Measurements from ENCODE around the gene CHMP1A. TPM values are rescaled to one million over a fixed set of nuclear protein-coding genes. Genes with fewer than 3 reads are reported as not detected.

Gene CHMP1A
- total and polyA plus RNA-seq, 2 experiments from 2014 or later = 97.2 to 111 TPM

GRCh38 chr16:89613954-89614459 lies 43.5 kb downstream of the CHMP1A start:
- Histone ChIP-seq H3K27me3 (replicated peaks; ENCODE audit: insufficient read depth) (0 out of 2 replicates have a peak, but pooled peaks cover 3% of the 10 kb centered on the region), H3K9me2 (ENCODE audit: insufficient read depth) (no peaks in the 10 kb centered on the region), H3K36me3 (ENCODE audit: low read depth) (no peaks in the 10 kb centered on the region), H3K79me2 (ENCODE audit: insufficient read depth) (no peaks in the 10 kb centered on the region), H3K27ac (no peak overlapping the region), H4K20me1 (ENCODE audit: insufficient read depth) (no peaks in the 10 kb centered on the region), H3K9me3 (ENCODE audit: low read depth) (no peaks in the 10 kb centered on the region), H2AFZ (no peak overlapping the region), H3K4me3 (no peak overlapping the region), H3K4me1 (ENCODE audit: insufficient read depth) (no peaks in the 10 kb centered on the region), H3K4me2 (ENCODE audit: unreplicated experiment) (no peak overlapping the region), H3K9ac (no peak overlapping the region), H3F3A (ENCODE audit: insufficient read depth) (no peaks in the 10 kb centered on the region; the same call in 1 of the 2 replicates)
- WGBS, 2 experiments (ENCODE audit: low coverage in 1 of 2, low lambda C conversion rate in 2 of 2, missing lambda C conversion rate in 2 of 2) = 88 to 89% methylated on average over 16 to 22 of the region's 22 CpGs
- no peak for DNase-seq
- TF ChIP-seq EZH2 (IDR thresholded peaks at IDR 0.05; ENCODE audit: insufficient read depth, poor library complexity, severe bottlenecking) (no peak), EZH2phosphoT487 (IDR thresholded peaks at IDR 0.05; ENCODE audit: insufficient read depth, low read depth) (no peak)
- in situ Hi-C loops (cut with MboI) = no loop called here

GRCh38 chr16:89613231-89613953 lies 44.1 kb downstream of the CHMP1A start, which contains the start of gene DPEP1:
Gene DPEP1, plus strand, starts transcription at chr16:89613642. Its CDS starts 16,769 bp downstream, at chr16:89630411.
- Histone ChIP-seq H3K4me3 (no peak within 1 kb of the TSS), H3K9ac (no peak within 1 kb of the TSS), H4K20me1 (ENCODE audit: insufficient read depth) (no peaks in the 10 kb centered on the region), H3K27ac (no peak within 1 kb of the TSS), H3K4me1 (ENCODE audit: insufficient read depth) (no peaks in the 10 kb centered on the region), H3K4me2 (ENCODE audit: unreplicated experiment) (no peak within 1 kb of the TSS), H3K9me3 (ENCODE audit: low read depth) (no peaks in the 10 kb centered on the region), H3K9me2 (ENCODE audit: insufficient read depth) (no peaks in the 10 kb centered on the region), H3K27me3 (replicated peaks; ENCODE audit: insufficient read depth) (0 out of 2 replicates have a peak, but pooled peaks cover 2% of the 10 kb centered on the region), H3K36me3 (ENCODE audit: low read depth) (no peaks in the 10 kb centered on the region), H2AFZ (no peak within 1 kb of the TSS), H3K79me2 (ENCODE audit: insufficient read depth) (no peaks in the 10 kb centered on the region), H3F3A (ENCODE audit: insufficient read depth) (no peaks in the 10 kb centered on the region; the same call in 1 of the 2 replicates)
- no peak for TF ChIP-seq EZH2 (IDR thresholded peaks at IDR 0.05; ENCODE audit: insufficient read depth, poor library complexity, severe bottlenecking)
- no peak for TF ChIP-seq EZH2phosphoT487 (IDR thresholded peaks at IDR 0.05; ENCODE audit: insufficient read depth, low read depth)
- WGBS, 2 experiments (ENCODE audit: low coverage in 1 of 2, low lambda C conversion rate in 2 of 2, missing lambda C conversion rate in 2 of 2) = 81 to 84% methylated on average over 6 to 19 of the region's 19 CpGs
- no peak for DNase-seq
- in situ Hi-C loops (cut with MboI) = no loop called here

- WGBS, 2 experiments (ENCODE audit: low coverage in 1 of 2, low lambda C conversion rate in 2 of 2, missing lambda C conversion rate in 2 of 2) = 65 to 67% methylated on average over 20 of the region's 20 CpGs
- in situ Hi-C loops (cut with MboI) = no loop called here
- H3K79me2 ChIP-seq (ENCODE audit: insufficient read depth) = no peaks in the 10 kb centered on the region
These were observed 44.9 kb downstream of the CHMP1A start for GRCh38 chr16:89612415-89613166.

GRCh38 chr16:89610108-89610453 lies 47.4 kb downstream of the CHMP1A start:
- no peaks in the 10 kb centered on the region for H3F3A ChIP-seq (ENCODE audit: insufficient read depth)
- H3K9me3 ChIP-seq (ENCODE audit: low read depth) = no peaks in the 10 kb centered on the region
- no peak overlapping the region for H3K4me3 ChIP-seq
- in situ Hi-C loops (cut with MboI) = no loop called here
- no peaks in the 10 kb centered on the region for H3K27me3 ChIP-seq (replicated peaks; ENCODE audit: insufficient read depth)
- H3K9ac ChIP-seq = no peak overlapping the region
- no peak overlapping the region for H2AFZ ChIP-seq
- H3K79me2 ChIP-seq (ENCODE audit: insufficient read depth) = no peaks in the 10 kb centered on the region
- no peaks in the 10 kb centered on the region for H3K9me2 ChIP-seq (ENCODE audit: insufficient read depth)
- no peak overlapping the region for H3K4me2 ChIP-seq (ENCODE audit: unreplicated experiment)
- WGBS, 2 experiments (ENCODE audit: low coverage in 1 of 2, low lambda C conversion rate in 2 of 2, missing lambda C conversion rate in 2 of 2) = 83 to 85% methylated on average over 1 of the region's 1 CpG
- H3K36me3 ChIP-seq (ENCODE audit: low read depth) = no peaks in the 10 kb centered on the region
- H4K20me1 ChIP-seq (ENCODE audit: insufficient read depth) = no peaks in the 10 kb centered on the region
- H3K4me1 ChIP-seq (ENCODE audit: insufficient read depth) = no peaks in the 10 kb centered on the region
- TF ChIP-seq EZH2phosphoT487 (IDR thresholded peaks at IDR 0.05; ENCODE audit: insufficient read depth, low read depth) (no peak), EZH2 (IDR thresholded peaks at IDR 0.05; ENCODE audit: insufficient read depth, poor library complexity, severe bottlenecking) (no peak)
- DNase-seq = no peak
- no peak overlapping the region for H3K27ac ChIP-seq

More at GRCh38 chr16:89612415-89613166, 44.9 kb downstream of the CHMP1A start:
- no peaks in the 10 kb centered on the region for H3F3A ChIP-seq (ENCODE audit: insufficient read depth)
- H3K4me3 ChIP-seq = no peak overlapping the region
- no peaks in the 10 kb centered on the region for H3K4me1 ChIP-seq (ENCODE audit: insufficient read depth)
- no peak overlapping the region for H3K27ac ChIP-seq
- H3K36me3 ChIP-seq (ENCODE audit: low read depth) = no peaks in the 10 kb centered on the region
- DNase-seq = no peak
- H3K4me2 ChIP-seq (ENCODE audit: unreplicated experiment) = no peak overlapping the region
- H2AFZ ChIP-seq = no peak overlapping the region
- TF ChIP-seq EZH2 (IDR thresholded peaks at IDR 0.05; ENCODE audit: insufficient read depth, poor library complexity, severe bottlenecking) = no peak
- TF ChIP-seq EZH2phosphoT487 (IDR thresholded peaks at IDR 0.05; ENCODE audit: insufficient read depth, low read depth) = no peak
- H4K20me1 ChIP-seq (ENCODE audit: insufficient read depth) = no peaks in the 10 kb centered on the region
- H3K9me3 ChIP-seq (ENCODE audit: low read depth) = no peaks in the 10 kb centered on the region
- H3K27me3 ChIP-seq (replicated peaks; ENCODE audit: insufficient read depth) = no peaks in the 10 kb centered on the region
- no peak overlapping the region for H3K9ac ChIP-seq
- H3K9me2 ChIP-seq (ENCODE audit: insufficient read depth) = no peaks in the 10 kb centered on the region
